WERI-Rb-1 (cell line): ENCODE results near the gene AMHR2.
"Not testable (repeated sequence)": the region's sequence is repeated elsewhere in the genome, so short reads cannot be mapped to it uniquely, and the experiment has no call there.

Experiments
- DNase-seq: peaks from one replicate; pipeline ENCODE4 v3.0.0-alpha.2; 2020
- H3K27ac ChIP-seq: fragments of 250-450 bp; sonication (Bioruptor Pico); 2 replicates; pipeline ENCODE4 v1.5.1; 2020; ENCODE audit warnings: mild to moderate bottlenecking, moderate library complexity
- H3K27me3 ChIP-seq: fragments of 250-450 bp; sonication (Bioruptor Pico); 2 replicates; pipeline ENCODE4 v1.5.1; 2021; ENCODE audit warnings: mild to moderate bottlenecking, low read depth, moderate library complexity; ENCODE audit not compliant: insufficient read depth, severe bottlenecking
- H3K36me3 ChIP-seq: fragments of 250-450 bp; sonication (Bioruptor Pico); 2 replicates; pipeline ENCODE4 v1.5.1; 2020; ENCODE audit warnings: mild to moderate bottlenecking, moderate library complexity
- H3K4me3 ChIP-seq: 2 replicates; pipeline ENCODE4 v1.5.1; 2011; ENCODE audit warnings: low read depth, mild to moderate bottlenecking, control low read depth, low read length
- H3K9me3 ChIP-seq: fragments of 250-450 bp; sonication (Bioruptor Pico); 2 replicates; pipeline ENCODE4 v1.5.1; 2021; ENCODE audit warnings: mild to moderate bottlenecking, moderate library complexity; ENCODE audit not compliant: severe bottlenecking
- TF ChIP-seq, protein P1 (sequence below): IDR thresholded peaks from 2 replicates; pipeline ENCODE4 v1.5.1; 2011; ENCODE audit warnings: low read depth, mild to moderate bottlenecking, control low read depth, inconsistent platforms, low read length

Gene AMHR2

GRCh38 chr12:53419756-53420155 is 3.9 kb upstream of the AMHR2 start:
- Histone ChIP-seq H3K27me3 (no peaks in the 10 kb centered on the region), H3K27ac (no peak overlapping the region), H3K4me3 (no peak overlapping the region), H3K9me3 (no peaks in the 10 kb centered on the region), H3K36me3 (no peaks in the 10 kb centered on the region)
- DNase-seq, result no peak
- TF ChIP-seq, protein P1, sequence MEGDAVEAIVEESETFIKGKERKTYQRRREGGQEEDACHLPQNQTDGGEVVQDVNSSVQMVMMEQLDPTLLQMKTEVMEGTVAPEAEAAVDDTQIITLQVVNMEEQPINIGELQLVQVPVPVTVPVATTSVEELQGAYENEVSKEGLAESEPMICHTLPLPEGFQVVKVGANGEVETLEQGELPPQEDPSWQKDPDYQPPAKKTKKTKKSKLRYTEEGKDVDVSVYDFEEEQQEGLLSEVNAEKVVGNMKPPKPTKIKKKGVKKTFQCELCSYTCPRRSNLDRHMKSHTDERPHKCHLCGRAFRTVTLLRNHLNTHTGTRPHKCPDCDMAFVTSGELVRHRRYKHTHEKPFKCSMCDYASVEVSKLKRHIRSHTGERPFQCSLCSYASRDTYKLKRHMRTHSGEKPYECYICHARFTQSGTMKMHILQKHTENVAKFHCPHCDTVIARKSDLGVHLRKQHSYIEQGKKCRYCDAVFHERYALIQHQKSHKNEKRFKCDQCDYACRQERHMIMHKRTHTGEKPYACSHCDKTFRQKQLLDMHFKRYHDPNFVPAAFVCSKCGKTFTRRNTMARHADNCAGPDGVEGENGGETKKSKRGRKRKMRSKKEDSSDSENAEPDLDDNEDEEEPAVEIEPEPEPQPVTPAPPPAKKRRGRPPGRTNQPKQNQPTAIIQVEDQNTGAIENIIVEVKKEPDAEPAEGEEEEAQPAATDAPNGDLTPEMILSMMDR, result no peak

DNA sequence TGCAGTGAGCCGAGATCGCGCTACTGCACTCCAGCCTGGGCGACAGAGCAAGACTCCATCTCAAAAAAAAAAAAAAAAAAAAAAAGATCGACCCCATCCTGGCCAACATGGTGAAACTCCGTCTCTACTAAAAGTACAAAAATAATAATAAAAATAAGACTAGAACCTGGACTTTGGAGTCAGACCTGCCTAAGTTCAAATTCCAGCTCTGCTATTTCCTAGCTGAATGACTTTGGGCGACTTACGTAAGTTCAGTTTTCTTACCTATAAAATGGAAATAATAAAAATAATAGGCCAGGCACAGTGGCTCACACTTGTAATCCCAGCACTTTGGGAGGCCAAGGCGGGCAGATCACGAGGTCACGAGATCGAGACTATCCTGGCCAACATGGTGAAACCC is 1.4 kb upstream of the AMHR2 start:
- not testable (repeated sequence) for DNase-seq, H3K36me3 ChIP-seq, H3K4me3 ChIP-seq, H3K9me3 ChIP-seq, H3K27me3 ChIP-seq, H3K27ac ChIP-seq

- DNase-seq, result no peak
- Histone ChIP-seq H3K27ac (no peak overlapping the region), H3K36me3 (no peaks in the 10 kb centered on the region), H3K9me3 (no peaks in the 10 kb centered on the region), H3K4me3 (no peak overlapping the region), H3K27me3 (no peaks in the 10 kb centered on the region)
- TF ChIP-seq, protein P1, result no peak
Observed at GRCh38 chr12:53424626-53425514, 1.2 kb downstream of the AMHR2 start.

DNA sequence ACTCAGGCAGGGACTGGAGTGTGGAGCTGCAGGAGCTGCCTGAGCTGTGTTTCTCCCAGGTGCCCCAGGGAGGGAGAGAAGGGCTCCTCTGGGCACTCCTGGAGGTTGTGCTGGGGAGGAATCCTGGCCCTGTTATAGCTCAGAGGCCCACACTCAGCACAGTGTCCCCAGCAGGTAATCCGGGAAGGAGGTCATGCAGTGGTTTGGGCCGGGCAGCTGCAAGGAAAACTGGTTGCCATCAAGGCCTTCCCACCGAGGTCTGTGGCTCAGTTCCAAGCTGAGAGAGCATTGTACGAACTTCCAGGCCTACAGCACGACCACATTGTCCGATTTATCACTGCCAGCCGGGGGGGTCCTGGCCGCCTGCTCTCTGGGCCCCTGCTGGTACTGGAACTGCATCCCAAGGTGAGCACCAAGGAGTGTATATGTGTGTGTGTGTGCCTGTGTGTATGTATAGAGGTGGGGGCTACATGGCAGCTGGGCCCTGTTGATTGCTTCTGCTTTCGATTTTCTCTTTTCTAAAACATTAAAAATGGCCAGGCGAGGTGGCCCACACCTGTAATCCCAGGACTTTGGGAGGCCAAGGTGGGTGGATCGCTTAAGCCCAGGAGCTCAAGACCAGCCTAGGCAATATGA is 2.0 kb downstream of the AMHR2 start:
- TF ChIP-seq, protein P1, result no peak
- no peaks in the 10 kb centered on the region for H3K9me3 ChIP-seq
- no peak overlapping the region for H3K27ac ChIP-seq
- H3K4me3 ChIP-seq, result no peak overlapping the region
- no peaks in the 10 kb centered on the region for H3K27me3 ChIP-seq
- no peak for DNase-seq
- no peaks in the 10 kb centered on the region for H3K36me3 ChIP-seq

GRCh38 chr12:53427905-53428594 is 4.4 kb downstream of the AMHR2 start:
- no peak for DNase-seq
- no peaks in the 10 kb centered on the region for H3K9me3 ChIP-seq
- H3K27me3 ChIP-seq, result no peaks in the 10 kb centered on the region
- H3K4me3 ChIP-seq, result no peak overlapping the region
- H3K36me3 ChIP-seq, result no peaks in the 10 kb centered on the region
- H3K27ac ChIP-seq, result no peak overlapping the region
- TF ChIP-seq, protein P1, result no peak

- Histone ChIP-seq H3K9me3 (no peaks in the 10 kb centered on the region), H3K4me3 (no peak overlapping the region), H3K27ac (no peak overlapping the region), H3K27me3 (no peaks in the 10 kb centered on the region), H3K36me3 (no peaks in the 10 kb centered on the region)
- TF ChIP-seq, protein P1, result no peak
- no peak for DNase-seq
Observed at GRCh38 chr12:53428741-53429140, 5.1 kb downstream of the AMHR2 start.
